Epithelial cell of proximal tubule (primary cell): ENCODE data around the gene MCM7. TPM values are rescaled to one million over a fixed set of nuclear protein-coding genes. Genes with fewer than 3 reads are reported as not detected.

Source experiments
- DNase-seq: peaks from one replicate; pipeline ENCODE4 v3.0.0-alpha.2; 2011; ENCODE audit warnings: low read depth
- H3K4me3 ChIP-seq: 2 replicates; pipeline ENCODE4 v1.5.1; 2011; ENCODE audit warnings: low read depth, mild to moderate bottlenecking, low read length
- total RNA-seq: library from RNA; depleted of rRNA; stranded (reverse); fragments of >200 nt; gene quantifications from 2 replicates; pipeline ENCODE4 v1.2.3, GENCODE V29; 2015
- TF ChIP-seq, protein P1 (sequence below): conservative IDR thresholded peaks from 2 replicates; pipeline ENCODE4 v1.5.1; 2012; ENCODE audit warnings: low read depth, mild to moderate bottlenecking, low read length

MCM7 gene
- total RNA-seq, 1 donor from 2014 or later, result 188 TPM

DNA sequence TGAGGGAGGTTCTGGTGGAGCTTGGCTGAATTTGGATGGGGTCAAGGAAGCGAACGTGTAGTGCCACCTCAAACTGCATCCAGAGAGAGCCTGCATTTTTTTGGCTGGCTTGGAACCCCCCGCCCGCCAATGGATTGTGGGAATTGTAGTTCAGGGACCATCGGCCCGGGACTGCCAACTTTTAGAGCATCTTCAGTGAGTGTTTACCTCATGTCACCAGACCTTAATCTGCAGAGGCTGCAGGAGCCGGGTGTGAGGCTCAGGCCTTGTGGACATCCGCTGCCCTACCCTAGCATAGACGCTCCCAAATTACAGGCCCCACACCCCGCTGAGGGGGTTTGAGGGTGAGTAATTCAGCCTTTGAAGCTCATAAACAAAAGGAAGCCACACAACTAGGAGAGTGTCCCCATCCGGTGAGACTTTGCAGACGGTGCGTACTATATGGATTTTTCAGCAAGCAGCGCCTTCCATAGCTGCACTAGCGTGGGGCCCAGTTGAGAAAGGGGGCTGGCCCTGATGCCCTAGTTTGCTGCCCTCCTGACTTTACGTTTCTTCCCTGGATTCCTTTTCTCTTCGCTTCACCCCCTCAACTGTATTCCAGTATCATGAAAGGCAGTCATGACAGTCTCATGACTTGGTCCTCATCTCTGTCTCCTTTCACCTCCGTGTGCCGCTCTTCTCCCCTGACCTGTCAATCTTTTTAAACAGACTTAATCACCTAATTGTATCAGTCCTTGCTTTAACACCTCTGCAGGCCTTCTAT lies 19.0 kb upstream of the MCM7 start:
- H3K4me3 ChIP-seq, result peak overlapping the region; percentile 100
- TF ChIP-seq, protein P1, sequence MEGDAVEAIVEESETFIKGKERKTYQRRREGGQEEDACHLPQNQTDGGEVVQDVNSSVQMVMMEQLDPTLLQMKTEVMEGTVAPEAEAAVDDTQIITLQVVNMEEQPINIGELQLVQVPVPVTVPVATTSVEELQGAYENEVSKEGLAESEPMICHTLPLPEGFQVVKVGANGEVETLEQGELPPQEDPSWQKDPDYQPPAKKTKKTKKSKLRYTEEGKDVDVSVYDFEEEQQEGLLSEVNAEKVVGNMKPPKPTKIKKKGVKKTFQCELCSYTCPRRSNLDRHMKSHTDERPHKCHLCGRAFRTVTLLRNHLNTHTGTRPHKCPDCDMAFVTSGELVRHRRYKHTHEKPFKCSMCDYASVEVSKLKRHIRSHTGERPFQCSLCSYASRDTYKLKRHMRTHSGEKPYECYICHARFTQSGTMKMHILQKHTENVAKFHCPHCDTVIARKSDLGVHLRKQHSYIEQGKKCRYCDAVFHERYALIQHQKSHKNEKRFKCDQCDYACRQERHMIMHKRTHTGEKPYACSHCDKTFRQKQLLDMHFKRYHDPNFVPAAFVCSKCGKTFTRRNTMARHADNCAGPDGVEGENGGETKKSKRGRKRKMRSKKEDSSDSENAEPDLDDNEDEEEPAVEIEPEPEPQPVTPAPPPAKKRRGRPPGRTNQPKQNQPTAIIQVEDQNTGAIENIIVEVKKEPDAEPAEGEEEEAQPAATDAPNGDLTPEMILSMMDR, result no peak
- DNase-seq, result no peak

DNA sequence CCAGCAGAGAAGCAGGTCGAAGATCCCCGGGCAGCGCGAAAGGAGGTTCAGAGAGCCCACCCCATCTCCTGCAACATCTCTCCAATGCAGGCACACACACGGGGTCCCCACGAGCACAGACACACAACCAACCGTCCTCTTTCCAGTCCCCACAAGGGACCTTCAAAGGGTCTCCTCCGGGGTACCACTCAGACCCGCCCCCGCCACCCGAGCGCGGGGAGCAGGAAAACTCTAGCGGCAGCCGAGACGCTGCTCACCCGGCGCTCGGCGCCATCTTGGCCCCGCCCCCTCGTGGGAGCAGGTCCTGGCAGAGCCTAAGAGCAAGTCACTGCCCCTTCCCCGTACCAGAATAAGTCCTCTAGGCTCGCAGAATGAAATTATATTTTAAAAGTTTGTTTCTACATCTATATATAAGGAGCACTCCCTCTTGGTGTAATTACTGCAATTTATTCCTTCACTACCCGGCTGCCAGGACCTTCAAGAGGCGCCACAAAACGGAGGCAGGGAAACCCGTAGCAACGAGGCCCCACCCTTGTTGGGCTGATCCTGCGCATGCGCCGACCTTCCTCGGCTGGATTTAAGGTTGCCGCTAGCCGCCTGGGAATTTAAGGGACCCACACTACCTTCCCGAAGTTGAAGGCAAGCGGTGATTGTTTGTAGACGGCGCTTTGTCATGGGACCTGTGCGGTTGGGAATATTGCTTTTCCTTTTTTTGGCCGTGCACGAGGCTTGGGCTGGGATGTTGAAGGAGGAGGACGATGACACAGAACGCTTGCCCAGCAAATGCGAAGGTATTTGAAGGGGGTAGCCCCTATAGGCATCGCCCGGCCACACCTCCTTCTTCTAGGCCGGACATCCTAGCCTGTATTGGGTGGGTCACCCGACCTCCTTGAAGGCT lies 18.1 kb upstream of the MCM7 start, which contains the start of the genes CNPY4 and TAF6:
TSS of gene CNPY4 (plus strand) at position 563 of the 898 bp plus-strand sequence. CDS start at position 674, 111 bp downstream.
TSS of gene TAF6 (minus strand) at position 287 of the 898 bp plus-strand sequence. CDS start 5,149 bp downstream, outside the sequence.
- DNase-seq, result peak; percentile 81
- TF ChIP-seq, protein P1, result no peak
- peak within 1 kb of the TSS; percentile 100 for H3K4me3 ChIP-seq

DNA sequence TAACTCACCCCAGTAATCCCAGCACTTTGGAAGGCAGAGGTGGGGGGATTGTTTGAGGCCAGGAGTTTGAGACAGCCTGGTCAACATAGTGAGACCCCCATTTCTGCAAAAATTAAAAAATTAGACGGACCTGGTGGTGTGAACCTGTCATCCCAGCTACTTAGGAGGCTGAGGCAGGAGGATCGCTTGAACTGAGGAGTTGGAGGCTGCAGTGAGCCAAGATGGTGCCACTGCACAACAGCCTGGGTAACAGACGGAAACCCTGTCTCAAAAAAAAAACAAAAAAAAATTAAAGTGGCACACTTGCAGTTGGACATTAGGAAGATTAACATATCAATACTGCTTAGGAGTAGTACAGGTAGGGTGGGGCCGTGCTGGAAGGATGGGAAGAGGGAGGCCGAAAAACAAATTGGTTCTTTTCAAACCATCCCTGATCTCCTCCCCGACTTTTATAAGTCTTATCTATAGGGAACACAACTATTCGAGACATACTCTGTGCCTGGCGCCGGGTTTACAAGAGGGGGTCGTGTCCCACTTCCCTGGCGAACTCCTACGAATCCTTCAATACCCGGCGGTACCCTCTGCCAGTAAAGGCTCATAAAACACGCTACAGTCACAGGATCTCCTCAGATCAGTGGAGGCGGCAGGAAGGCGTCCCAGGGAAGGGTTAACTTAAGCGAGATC lies 17.3 kb upstream of the MCM7 start:
- TF ChIP-seq, protein P1, result no peak
- DNase-seq, result no peak
- H3K4me3 ChIP-seq, result peak overlapping the region; percentile 100

DNA sequence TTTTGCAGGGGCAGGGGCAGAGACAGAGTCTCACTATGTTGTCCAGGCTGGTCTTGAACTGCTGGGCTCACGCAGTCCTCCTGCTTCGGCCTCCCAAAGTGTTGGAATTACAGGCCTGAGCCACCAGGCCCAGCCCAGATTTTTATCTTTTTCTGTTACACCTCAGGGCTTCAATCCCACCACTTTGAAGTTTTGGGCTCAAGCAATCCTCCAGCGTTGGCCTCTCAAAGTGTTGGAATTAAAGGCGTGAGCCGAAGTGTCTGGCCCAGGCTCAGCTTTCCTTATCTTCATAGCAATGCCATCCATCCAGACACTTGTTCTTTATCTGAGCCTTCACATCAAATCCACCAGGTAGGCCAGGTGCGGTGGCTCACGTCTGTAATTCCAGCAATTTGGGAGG lies 13.8 kb upstream of the MCM7 start:
- DNase-seq, result no peak
- no peak overlapping the region for H3K4me3 ChIP-seq
- TF ChIP-seq, protein P1, result no peak

DNA sequence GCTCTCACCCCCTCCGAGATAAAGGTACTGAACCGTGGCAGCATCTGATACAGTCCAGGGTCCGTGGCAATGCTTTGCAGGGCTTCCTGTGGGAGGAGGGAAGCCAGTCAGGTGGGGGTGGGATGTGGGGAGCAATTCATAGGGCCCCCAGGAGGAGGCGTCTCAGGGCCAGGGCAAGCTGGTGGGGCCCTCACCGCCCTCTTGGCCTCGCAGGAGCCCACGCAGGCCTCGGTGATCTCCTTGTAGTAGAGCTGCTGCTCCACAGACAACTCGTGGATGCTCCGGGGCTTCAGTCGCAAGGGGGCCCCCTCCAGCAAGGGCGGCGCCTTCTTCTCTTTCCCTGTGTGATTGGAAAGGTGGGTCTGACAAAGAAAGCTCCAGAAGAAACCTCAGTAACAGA lies 10.7 kb upstream of the MCM7 start:
- TF ChIP-seq, protein P1, result no peak
- no peak for DNase-seq
- H3K4me3 ChIP-seq, result no peak overlapping the region

DNA sequence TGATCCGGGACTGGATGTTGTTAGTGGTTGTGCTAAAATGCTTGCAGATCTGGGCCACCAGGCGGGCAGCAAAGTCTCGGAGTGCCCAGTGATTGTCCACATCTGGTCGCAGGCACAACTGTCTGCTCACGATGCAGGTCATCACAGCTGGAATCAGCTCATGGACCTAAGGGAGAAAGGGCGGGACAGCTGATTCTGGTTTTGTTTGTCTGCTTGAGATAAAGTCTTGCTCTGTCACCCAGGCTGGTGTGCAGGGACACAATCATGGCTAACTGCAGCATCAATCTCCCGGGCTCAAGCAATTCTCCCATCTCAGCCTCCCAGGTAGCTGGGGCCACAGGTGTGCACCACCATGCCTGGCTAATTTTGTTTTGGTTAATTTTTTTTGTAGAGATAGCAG lies 10.0 kb upstream of the MCM7 start:
- TF ChIP-seq, protein P1, result no peak

More for the DNA sequence above, 10.0 kb upstream of the MCM7 start:
- H3K4me3 ChIP-seq, result no peak overlapping the region
- DNase-seq, result no peak
